HUES64 (cell line): ENCODE measurements around the gene CEP128.
A peak's percentile ranks its signal among the peaks of the same experiment; 100 is the strongest.
"Not testable (repeated sequence)": the region's sequence is repeated elsewhere in the genome, so short reads cannot be mapped to it uniquely, and the experiment has no call there.

ENCODE experiments used
- H3K27ac ChIP-seq: 2 replicates; pipeline ENCODE4 v1.7.0; 2013; ENCODE audit warnings: low read depth, low read length, inconsistent platforms
- H3K27me3 ChIP-seq: 2 replicates; pipeline ENCODE4 v1.6.1; 2013; ENCODE audit warnings: mild to moderate bottlenecking, low read length; ENCODE audit not compliant: insufficient read depth
- H3K36me3 ChIP-seq: 2 replicates; pipeline ENCODE4 v1.6.1; 2013; ENCODE audit warnings: mild to moderate bottlenecking, low read length; ENCODE audit not compliant: insufficient read depth
- H3K4me1 ChIP-seq: 2 replicates; pipeline ENCODE4 v1.6.1; 2013; ENCODE audit warnings: mild to moderate bottlenecking, low read length, moderate library complexity; ENCODE audit not compliant: insufficient read depth
- H3K4me3 ChIP-seq: 2 replicates; pipeline ENCODE4 v1.5.1; 2013; ENCODE audit warnings: mild to moderate bottlenecking, low read length, moderate library complexity
- H3K9ac ChIP-seq: 2 replicates; pipeline ENCODE4 v1.6.1; 2013; ENCODE audit warnings: mild to moderate bottlenecking, low read depth, low read length
- H3K9me3 ChIP-seq: 2 replicates; pipeline ENCODE4 v1.6.1; 2013; ENCODE audit warnings: low read depth, low read length; ENCODE audit not compliant: insufficient read depth
- WGBS: fragments of 150-250, 120-280 bp; methylation state at CpG from one replicate; pipeline ENCODE4 v1.1.7; 2013; ENCODE audit warnings: missing lambda C conversion rate; 5-methylcytosine and 5-hydroxymethylcytosine counted together

The CEP128 gene

DNA sequence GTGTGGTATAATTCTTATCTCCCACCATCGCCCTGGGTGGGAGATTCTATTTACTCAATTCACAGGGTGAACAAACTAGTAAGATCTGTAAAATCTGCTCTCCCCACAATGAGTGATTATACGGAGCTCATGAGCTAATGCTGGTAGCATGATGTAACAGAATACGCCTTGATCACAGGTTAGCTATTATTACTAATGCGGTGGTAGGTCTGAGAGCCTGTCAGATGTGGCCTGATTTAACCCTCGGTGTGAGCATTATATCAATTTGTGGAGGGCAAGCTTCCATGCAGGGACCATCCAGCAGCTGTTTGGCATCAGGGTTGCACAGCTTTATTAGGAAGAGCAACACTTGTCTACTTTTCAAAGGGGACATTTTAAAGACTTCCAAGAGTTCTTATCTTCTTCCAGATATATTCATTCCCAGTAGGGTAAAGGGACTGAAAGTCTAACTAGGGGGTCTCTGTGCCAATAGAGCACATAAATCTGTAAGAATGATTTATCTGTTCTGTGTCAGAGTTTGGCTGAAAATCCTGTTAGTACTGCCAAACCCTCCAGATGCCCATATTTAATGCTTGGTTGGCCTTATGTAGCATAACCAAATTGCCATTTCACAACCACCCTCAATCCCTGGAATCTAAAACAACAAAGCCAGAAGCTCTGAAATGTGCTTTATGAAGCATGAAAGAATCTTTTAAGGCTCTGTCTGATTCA lies 32.5 kb upstream of the CEP128 start:
- no peak overlapping the region for H3K27ac ChIP-seq
- no peaks in the 10 kb centered on the region for H3K4me1 ChIP-seq
- H3K9me3 ChIP-seq: no peaks in the 10 kb centered on the region
- H3K9ac ChIP-seq: no peak overlapping the region
- H3K36me3 ChIP-seq: no peaks in the 10 kb centered on the region
- H3K4me3 ChIP-seq: no peak overlapping the region
- H3K27me3 ChIP-seq: no peaks in the 10 kb centered on the region
- WGBS: 90% methylated on average over 4 of the region's 5 CpGs

GRCh38 chr14:80965037-80965436 lies 23.5 kb upstream of the CEP128 start:
- Histone ChIP-seq H3K4me3 (no peak overlapping the region), H3K9ac (no peak overlapping the region), H3K36me3 (no peaks in the 10 kb centered on the region), H3K27me3 (no peaks in the 10 kb centered on the region), H3K27ac (no peak overlapping the region), H3K4me1 (peaks cover 2% of the 10 kb centered on the region; the same call in 1 of the 2 replicates), H3K9me3 (no peaks in the 10 kb centered on the region)
- 85% methylated on average over 5 of the region's 5 CpGs for WGBS

DNA sequence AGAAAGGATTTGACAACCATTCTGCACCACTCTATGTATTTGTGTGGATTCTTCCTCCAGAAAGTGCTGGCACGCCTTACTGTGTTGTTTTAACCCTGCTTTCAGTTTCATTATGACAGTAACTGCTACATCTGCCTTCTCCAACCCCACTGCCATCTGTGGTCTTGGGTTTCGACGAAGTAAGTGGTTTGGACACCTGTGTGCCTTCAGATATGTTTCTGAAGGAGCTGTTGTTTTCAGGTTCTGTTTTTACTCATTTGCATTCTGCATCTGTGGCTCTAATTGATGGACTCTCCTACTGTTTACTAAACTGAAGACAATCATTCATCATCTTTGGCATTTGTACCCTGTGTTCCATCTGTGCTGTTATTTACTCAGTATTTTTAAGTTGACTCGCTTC lies 18.0 kb upstream of the CEP128 start:
- Histone ChIP-seq H3K36me3 (no peaks in the 10 kb centered on the region), H3K4me3 (no peak overlapping the region), H3K4me1 (peaks cover 8% of the 10 kb centered on the region; the same call in 1 of the 2 replicates), H3K9me3 (no peaks in the 10 kb centered on the region), H3K9ac (no peak overlapping the region), H3K27me3 (peaks cover 32% of the 10 kb centered on the region), H3K27ac (no peak overlapping the region)
- 90% methylated on average over 3 of the region's 4 CpGs for WGBS

- H3K9me3 ChIP-seq: no peaks in the 10 kb centered on the region
- no peak overlapping the region for H3K9ac ChIP-seq
- peaks cover 8% of the 10 kb centered on the region; the same call in 1 of the 2 replicates for H3K4me1 ChIP-seq
- no peak overlapping the region for H3K4me3 ChIP-seq
- WGBS: 100% methylated on average over 1 of the region's 3 CpGs
- H3K36me3 ChIP-seq: no peaks in the 10 kb centered on the region
- H3K27ac ChIP-seq: no peak overlapping the region
- peaks cover 32% of the 10 kb centered on the region for H3K27me3 ChIP-seq
Measured at GRCh38 chr14:80958939-80959338, 17.4 kb upstream of the CEP128 start.

GRCh38 chr14:80958226-80958625 lies 16.7 kb upstream of the CEP128 start:
- Histone ChIP-seq H3K9ac (no peak overlapping the region), H3K9me3 (no peaks in the 10 kb centered on the region), H3K4me3 (no peak overlapping the region), H3K27me3 (peaks cover 32% of the 10 kb centered on the region), H3K36me3 (no peaks in the 10 kb centered on the region), H3K27ac (no peak overlapping the region), H3K4me1 (peaks cover 8% of the 10 kb centered on the region; the same call in 1 of the 2 replicates)
- 87% methylated on average over 2 of the region's 2 CpGs for WGBS

GRCh38 chr14:80957613-80958012 lies 16.1 kb upstream of the CEP128 start:
- Histone ChIP-seq H3K36me3 (no peaks in the 10 kb centered on the region), H3K27ac (no peak overlapping the region), H3K4me3 (no peak overlapping the region), H3K27me3 (peaks cover 32% of the 10 kb centered on the region), H3K9ac (no peak overlapping the region), H3K9me3 (no peaks in the 10 kb centered on the region), H3K4me1 (peaks cover 8% of the 10 kb centered on the region; the same call in 1 of the 2 replicates)
- WGBS: 92% methylated on average over 2 of the region's 2 CpGs

DNA sequence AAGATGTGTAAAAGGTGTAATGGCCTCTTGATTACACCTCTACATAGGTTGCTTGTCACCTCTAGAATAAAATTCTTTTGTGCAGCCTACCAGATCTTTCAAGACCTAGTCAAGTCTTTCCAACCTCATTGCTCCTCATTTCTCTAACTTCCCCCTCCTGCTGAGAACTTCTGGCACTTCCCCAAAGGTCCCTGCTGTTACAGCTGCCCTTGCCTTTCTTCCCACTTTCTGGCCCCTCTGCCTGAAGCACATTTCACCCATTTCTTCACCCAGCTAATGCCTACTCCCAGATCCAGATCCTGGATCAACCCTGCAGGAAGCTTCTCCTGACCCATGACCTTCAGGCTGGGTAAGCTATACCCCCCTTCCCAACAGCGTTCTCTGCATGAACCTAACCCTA lies 15.4 kb upstream of the CEP128 start:
- Histone ChIP-seq H3K27me3 (peaks cover 32% of the 10 kb centered on the region), H3K4me3 (no peak overlapping the region), H3K4me1 (peaks cover 8% of the 10 kb centered on the region; the same call in 1 of the 2 replicates), H3K9ac (no peak overlapping the region), H3K9me3 (no peaks in the 10 kb centered on the region), H3K27ac (no peak overlapping the region), H3K36me3 (no peaks in the 10 kb centered on the region)
- 87% methylated on average over 1 of the region's 1 CpG for WGBS

DNA sequence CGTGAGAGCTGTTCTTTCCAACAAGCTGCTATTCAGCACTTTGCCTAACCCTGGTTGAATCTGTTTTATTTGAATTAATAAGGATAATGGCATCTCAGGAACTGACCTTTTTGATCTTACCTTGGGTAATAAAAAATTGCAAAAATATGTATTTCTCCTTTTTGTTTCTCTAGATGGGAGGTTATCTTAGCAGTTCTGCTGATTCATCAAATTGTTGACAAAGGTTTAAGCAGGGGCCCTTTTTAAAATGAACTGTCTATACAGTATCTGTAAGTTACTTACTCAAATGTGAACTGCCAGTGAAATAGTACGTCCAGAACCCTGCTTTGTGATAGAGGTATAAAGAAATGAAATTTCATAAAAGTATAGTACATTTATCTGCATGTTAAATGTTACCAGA lies 14.6 kb upstream of the CEP128 start:
- no peaks in the 10 kb centered on the region for H3K36me3 ChIP-seq
- H3K9ac ChIP-seq: no peak overlapping the region
- H3K27me3 ChIP-seq: peaks cover 32% of the 10 kb centered on the region
- H3K9me3 ChIP-seq: no peaks in the 10 kb centered on the region
- 81% methylated on average over 1 of the region's 2 CpGs for WGBS
- peaks cover 8% of the 10 kb centered on the region; the same call in 1 of the 2 replicates for H3K4me1 ChIP-seq
- no peak overlapping the region for H3K27ac ChIP-seq
- no peak overlapping the region for H3K4me3 ChIP-seq

DNA sequence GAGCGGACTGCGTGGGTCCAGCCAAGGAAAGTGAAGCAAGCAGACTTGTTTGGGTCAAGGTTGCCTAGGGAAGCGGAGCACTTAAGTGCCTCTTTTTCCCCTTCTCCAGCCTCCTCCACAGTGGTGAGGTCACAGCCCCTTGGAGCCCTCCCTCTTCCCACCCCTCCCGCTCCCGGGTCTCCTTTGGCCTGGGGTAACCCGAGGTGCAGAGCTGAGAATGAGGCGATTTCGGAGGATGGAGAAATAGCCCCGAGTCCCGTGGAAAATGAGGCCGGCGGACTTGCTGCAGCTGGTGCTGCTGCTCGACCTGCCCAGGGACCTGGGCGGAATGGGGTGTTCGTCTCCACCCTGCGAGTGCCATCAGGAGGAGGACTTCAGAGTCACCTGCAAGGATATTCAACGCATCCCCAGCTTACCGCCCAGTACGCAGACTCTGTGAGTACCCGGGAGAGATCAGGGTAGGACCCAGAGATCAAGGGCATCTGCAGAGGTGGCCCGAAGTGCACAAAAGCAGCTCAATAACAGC lies 13.9 kb upstream of the CEP128 start, which contains the start of gene TSHR:
TSS of gene TSHR (plus strand) at position 206 of the 526 bp plus-strand sequence. CDS start at position 266, 60 bp downstream.
- Histone ChIP-seq H3K4me3 (peak within 1 kb of the TSS; percentile 64), H3K4me1 (peaks cover 8% of the 10 kb centered on the region; the same call in 1 of the 2 replicates), H3K27ac (no peak within 1 kb of the TSS), H3K9me3 (no peaks in the 10 kb centered on the region), H3K27me3 (peaks cover 32% of the 10 kb centered on the region), H3K36me3 (no peaks in the 10 kb centered on the region), H3K9ac (no peak within 1 kb of the TSS)
- 20% methylated on average over 21 of the region's 21 CpGs for WGBS

DNA sequence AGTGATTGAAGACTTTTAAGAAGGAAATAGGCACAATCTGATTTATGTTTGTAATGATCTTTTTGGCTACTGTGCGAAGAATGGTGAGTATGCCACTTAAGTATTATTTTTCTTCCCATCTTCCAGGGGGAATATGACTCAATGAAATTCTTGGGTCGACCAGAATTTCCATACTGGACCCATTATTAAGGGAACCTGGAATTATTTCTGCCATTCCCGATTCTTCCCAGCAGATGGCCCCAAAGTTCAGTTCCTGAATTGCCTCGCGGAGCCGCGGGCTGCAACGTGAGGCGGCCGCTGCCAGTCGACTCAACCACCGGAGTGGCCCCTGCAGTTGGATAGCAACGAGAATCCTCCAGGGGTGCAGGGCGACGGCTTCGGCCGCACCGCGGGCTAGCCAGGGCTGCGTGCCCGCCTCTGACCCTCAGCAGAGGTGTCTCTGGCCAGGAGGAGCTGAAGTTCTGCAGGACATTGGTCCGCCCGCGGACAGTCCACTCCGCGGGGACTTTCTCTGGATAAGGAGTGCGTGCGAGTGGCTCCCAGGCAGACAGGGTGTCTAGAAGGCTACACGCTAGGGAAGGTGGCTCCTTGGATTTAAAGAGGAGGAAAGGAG lies 13.3 kb upstream of the CEP128 start:
- Histone ChIP-seq H3K9ac (no peak overlapping the region), H3K9me3 (no peaks in the 10 kb centered on the region), H3K27me3 (peaks cover 32% of the 10 kb centered on the region), H3K4me1 (0 out of 2 replicates have a peak, but pooled peaks cover 3% of the 10 kb centered on the region), H3K27ac (no peak overlapping the region), H3K4me3 (peak overlapping the region; percentile 64), H3K36me3 (no peaks in the 10 kb centered on the region)
- 1% methylated on average over 29 of the region's 29 CpGs for WGBS

GRCh38 chr14:80953211-80953610 lies 11.7 kb upstream of the CEP128 start:
- H3K4me3 ChIP-seq, H3K9me3 ChIP-seq, H3K36me3 ChIP-seq, H3K9ac ChIP-seq, H3K27ac ChIP-seq, H3K4me1 ChIP-seq: not testable (repeated sequence)
- peaks cover 30% of the 10 kb centered on the region for H3K27me3 ChIP-seq
- 92% methylated on average over 17 of the region's 18 CpGs for WGBS
